A549 (cell line): ENCODE results near the gene DUS2.
"Not testable (repeated sequence)": the region's sequence is repeated elsewhere in the genome, so short reads cannot be mapped to it uniquely, and the experiment has no call there.

Source experiments
- CBX8 ChIP-seq: fragments of 200-600 bp; sonication (generic); IDR thresholded peaks from 2 replicates; pipeline ENCODE4 v1.6.1; 2016
- E2F6 ChIP-seq: IDR thresholded peaks from 2 replicates; pipeline ENCODE4 v1.6.1; 2012; ENCODE audit warnings: low read depth, borderline replicate concordance
- HDAC2 ChIP-seq: fragments of 200-600 bp; sonication (generic); IDR thresholded peaks from 2 replicates; pipeline ENCODE4 v1.6.1; 2016
- MAFK ChIP-seq: fragments of 450-650 bp; IDR thresholded peaks from 2 replicates; pipeline ENCODE4 v1.6.1; 2014; ENCODE audit not compliant: partially characterized antibody
- PBX3 ChIP-seq: IDR thresholded peaks from 2 replicates; pipeline ENCODE4 v1.6.1; 2012
- POLR2A ChIP-seq: IDR thresholded peaks from 2 replicates; pipeline ENCODE4 v1.6.1; 2012; ENCODE audit warnings: mild to moderate bottlenecking, low read length
- RAD21 ChIP-seq, 2 experiments: fragments of >200 bp in 1 of 2; sonication (Bioruptor Twin) in 1 of 2; formaldehyde crosslinking in 1 of 2; IDR thresholded peaks in 1 of 2; conservative IDR thresholded peaks in 1 of 2; 2 replicates in 1 of 2; 3 replicates in 1 of 2; pipeline ENCODE4 v1.6.1; 2012 to 2018; ENCODE audit warnings: inconsistent platforms in 1 of 2
- REST ChIP-seq: fragments of 200-600 bp; sonication (generic); IDR thresholded peaks from 2 replicates; pipeline ENCODE4 v1.6.1; 2016; ENCODE audit warnings: antibody characterized with exemption, mild to moderate bottlenecking, moderate library complexity
- SMC3 ChIP-seq: fragments of >200 bp; sonication (Bioruptor Twin); formaldehyde crosslinking; IDR thresholded peaks from 3 replicates; pipeline ENCODE4 v1.6.1; 2018; ENCODE audit warnings: inconsistent platforms
- TP53 ChIP-seq: fragments of 250-450 bp; sonication (Bioruptor Pico); IDR thresholded peaks from 2 replicates; pipeline ENCODE4 v1.5.0; 2021; ENCODE audit warnings: mild to moderate bottlenecking, moderate library complexity
- TF ChIP-seq, protein P1 (sequence below): fragments of >200 bp; sonication (Bioruptor Twin); formaldehyde crosslinking; IDR thresholded peaks from 3 replicates; pipeline ENCODE4 v1.5.1; 2016

DNA sequence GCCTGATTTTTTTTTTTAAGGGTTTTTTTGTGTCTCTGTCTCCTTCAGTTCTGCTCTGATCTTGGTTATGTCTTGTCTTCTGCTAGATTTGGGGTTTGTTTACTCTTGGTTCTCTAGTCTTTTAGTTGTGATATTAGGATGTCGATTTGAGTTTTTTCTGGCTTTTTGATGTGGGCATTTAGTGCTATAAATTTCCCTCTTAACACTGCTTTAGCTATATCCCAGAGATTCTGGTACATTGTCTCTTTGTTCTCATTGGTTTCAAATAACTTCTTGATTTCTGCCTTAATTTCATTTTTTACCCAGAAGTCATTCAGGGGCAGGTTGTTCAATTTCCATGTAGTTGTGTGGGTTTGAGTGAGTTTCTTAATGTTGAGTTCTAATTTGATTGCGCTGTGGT lies 87.5 kb downstream of the DUS2 start:
- TF ChIP-seq, protein P1, sequence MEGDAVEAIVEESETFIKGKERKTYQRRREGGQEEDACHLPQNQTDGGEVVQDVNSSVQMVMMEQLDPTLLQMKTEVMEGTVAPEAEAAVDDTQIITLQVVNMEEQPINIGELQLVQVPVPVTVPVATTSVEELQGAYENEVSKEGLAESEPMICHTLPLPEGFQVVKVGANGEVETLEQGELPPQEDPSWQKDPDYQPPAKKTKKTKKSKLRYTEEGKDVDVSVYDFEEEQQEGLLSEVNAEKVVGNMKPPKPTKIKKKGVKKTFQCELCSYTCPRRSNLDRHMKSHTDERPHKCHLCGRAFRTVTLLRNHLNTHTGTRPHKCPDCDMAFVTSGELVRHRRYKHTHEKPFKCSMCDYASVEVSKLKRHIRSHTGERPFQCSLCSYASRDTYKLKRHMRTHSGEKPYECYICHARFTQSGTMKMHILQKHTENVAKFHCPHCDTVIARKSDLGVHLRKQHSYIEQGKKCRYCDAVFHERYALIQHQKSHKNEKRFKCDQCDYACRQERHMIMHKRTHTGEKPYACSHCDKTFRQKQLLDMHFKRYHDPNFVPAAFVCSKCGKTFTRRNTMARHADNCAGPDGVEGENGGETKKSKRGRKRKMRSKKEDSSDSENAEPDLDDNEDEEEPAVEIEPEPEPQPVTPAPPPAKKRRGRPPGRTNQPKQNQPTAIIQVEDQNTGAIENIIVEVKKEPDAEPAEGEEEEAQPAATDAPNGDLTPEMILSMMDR: not testable (repeated sequence)
- TF ChIP-seq HDAC2; POLR2A; E2F6; RAD21 (conservative IDR thresholded peaks at IDR 0.05 in 1 of 2, IDR thresholded peaks at IDR 0.05 in 1 of 2); SMC3; CBX8; PBX3; REST; TP53 (CRISPR knock-in tag); MAFK: not testable (repeated sequence)
